Neural cell (in vitro differentiated cells): ENCODE data around the gene SETD1A.

ENCODE experiments used
- EP300 ChIP-seq: fragments of 450-650 bp; conservative IDR thresholded peaks from 2 replicates; pipeline ENCODE4 v1.6.1; 2014; ENCODE audit warnings: antibody characterized with exemption, mild to moderate bottlenecking, moderate library complexity; ENCODE audit not compliant: poor library complexity, severe bottlenecking
- EZH2 ChIP-seq: fragments of 200-600, 300-800 bp; shearing (Covaris generic), sonication (generic); IDR thresholded peaks from 2 replicates; pipeline ENCODE4 v1.6.1; 2014; ENCODE audit warnings: antibody characterized with exemption, low read length, borderline replicate concordance, mild to moderate bottlenecking; ENCODE audit not compliant: insufficient read depth, poor library complexity, severe bottlenecking
- MXI1 ChIP-seq: fragments of 450-650 bp; conservative IDR thresholded peaks from 2 replicates; pipeline ENCODE4 v1.6.1; 2014; ENCODE audit warnings: antibody characterized with exemption, mild to moderate bottlenecking; ENCODE audit not compliant: poor library complexity, severe bottlenecking
- POLR2AphosphoS5 ChIP-seq: IDR thresholded peaks from 2 replicates; pipeline ENCODE4 v1.6.1; 2012
- RAD21 ChIP-seq: fragments of 450-650 bp; conservative IDR thresholded peaks from 2 replicates; pipeline ENCODE4 v1.6.1; 2014; ENCODE audit warnings: antibody characterized with exemption, mild to moderate bottlenecking, moderate library complexity
- TAF1 ChIP-seq: IDR thresholded peaks from 2 replicates; pipeline ENCODE4 v1.6.1; 2012; ENCODE audit warnings: low read depth
- TF ChIP-seq, protein P1 (sequence below): fragments of 450-650 bp; IDR thresholded peaks from 2 replicates; pipeline ENCODE4 v1.5.1; 2014; ENCODE audit warnings: antibody characterized with exemption, mild to moderate bottlenecking, moderate library complexity; ENCODE audit not compliant: poor library complexity, severe bottlenecking
- TF ChIP-seq, protein P2 (sequence below): IDR thresholded peaks from 2 replicates; pipeline ENCODE4 v1.6.1; 2012; ENCODE audit warnings: borderline replicate concordance

DNA sequence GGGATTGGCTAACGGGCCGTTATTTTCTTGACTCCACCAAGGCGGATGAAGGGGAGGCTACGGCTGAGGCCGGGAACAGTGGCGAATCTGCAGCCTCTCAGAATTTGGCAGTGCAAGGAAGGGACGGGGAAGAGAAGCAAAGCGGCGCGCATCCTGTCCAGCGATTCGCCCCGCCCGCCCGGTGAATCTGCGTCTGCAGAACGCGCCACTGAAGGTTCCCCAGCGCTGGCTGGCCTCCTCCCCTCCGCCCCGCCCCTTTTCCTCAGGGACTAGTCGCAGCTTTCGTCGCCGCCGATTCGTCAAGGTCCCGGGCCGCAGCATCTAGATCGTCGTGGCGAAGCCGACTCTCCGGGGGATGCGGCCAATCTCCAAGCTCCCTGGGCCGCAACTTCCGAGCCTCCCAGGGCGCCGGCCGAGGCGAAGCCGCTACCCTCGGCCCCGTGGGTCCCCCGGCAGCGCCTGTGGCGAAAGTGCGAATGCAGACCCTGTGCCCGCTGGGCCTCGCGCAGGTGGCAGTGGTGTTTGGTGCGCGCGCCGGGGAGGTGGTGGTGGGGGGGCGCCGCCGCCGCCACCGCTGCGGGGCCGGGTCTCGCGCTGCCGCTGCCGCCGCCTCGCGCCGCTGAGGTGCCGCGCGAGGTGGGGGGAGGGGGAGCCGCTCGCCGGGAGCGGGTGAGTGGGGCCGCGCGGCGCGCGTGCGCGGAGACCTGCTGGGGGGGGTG lies at the start of gene SETD1A:
- TF ChIP-seq, protein P1, sequence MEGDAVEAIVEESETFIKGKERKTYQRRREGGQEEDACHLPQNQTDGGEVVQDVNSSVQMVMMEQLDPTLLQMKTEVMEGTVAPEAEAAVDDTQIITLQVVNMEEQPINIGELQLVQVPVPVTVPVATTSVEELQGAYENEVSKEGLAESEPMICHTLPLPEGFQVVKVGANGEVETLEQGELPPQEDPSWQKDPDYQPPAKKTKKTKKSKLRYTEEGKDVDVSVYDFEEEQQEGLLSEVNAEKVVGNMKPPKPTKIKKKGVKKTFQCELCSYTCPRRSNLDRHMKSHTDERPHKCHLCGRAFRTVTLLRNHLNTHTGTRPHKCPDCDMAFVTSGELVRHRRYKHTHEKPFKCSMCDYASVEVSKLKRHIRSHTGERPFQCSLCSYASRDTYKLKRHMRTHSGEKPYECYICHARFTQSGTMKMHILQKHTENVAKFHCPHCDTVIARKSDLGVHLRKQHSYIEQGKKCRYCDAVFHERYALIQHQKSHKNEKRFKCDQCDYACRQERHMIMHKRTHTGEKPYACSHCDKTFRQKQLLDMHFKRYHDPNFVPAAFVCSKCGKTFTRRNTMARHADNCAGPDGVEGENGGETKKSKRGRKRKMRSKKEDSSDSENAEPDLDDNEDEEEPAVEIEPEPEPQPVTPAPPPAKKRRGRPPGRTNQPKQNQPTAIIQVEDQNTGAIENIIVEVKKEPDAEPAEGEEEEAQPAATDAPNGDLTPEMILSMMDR = peak; percentile 27
- TF ChIP-seq, protein P2, sequence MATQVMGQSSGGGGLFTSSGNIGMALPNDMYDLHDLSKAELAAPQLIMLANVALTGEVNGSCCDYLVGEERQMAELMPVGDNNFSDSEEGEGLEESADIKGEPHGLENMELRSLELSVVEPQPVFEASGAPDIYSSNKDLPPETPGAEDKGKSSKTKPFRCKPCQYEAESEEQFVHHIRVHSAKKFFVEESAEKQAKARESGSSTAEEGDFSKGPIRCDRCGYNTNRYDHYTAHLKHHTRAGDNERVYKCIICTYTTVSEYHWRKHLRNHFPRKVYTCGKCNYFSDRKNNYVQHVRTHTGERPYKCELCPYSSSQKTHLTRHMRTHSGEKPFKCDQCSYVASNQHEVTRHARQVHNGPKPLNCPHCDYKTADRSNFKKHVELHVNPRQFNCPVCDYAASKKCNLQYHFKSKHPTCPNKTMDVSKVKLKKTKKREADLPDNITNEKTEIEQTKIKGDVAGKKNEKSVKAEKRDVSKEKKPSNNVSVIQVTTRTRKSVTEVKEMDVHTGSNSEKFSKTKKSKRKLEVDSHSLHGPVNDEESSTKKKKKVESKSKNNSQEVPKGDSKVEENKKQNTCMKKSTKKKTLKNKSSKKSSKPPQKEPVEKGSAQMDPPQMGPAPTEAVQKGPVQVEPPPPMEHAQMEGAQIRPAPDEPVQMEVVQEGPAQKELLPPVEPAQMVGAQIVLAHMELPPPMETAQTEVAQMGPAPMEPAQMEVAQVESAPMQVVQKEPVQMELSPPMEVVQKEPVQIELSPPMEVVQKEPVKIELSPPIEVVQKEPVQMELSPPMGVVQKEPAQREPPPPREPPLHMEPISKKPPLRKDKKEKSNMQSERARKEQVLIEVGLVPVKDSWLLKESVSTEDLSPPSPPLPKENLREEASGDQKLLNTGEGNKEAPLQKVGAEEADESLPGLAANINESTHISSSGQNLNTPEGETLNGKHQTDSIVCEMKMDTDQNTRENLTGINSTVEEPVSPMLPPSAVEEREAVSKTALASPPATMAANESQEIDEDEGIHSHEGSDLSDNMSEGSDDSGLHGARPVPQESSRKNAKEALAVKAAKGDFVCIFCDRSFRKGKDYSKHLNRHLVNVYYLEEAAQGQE = peak; percentile 44
- no peak for TF ChIP-seq RAD21
- TF ChIP-seq EZH2 = no peak
- peak; percentile 100 for TF ChIP-seq EP300
- TF ChIP-seq MXI1 = peak; percentile 88
- no peak for TF ChIP-seq TAF1
- TF ChIP-seq POLR2AphosphoS5 = peak; percentile 32
